Fibroblast of mammary gland (primary cell): ENCODE results near the gene HSFX1.
"Not testable (repeated sequence)": the region's sequence is repeated elsewhere in the genome, so short reads cannot be mapped to it uniquely, and the experiment has no call there.

Source experiments
- DNase-seq: peaks from one replicate; pipeline ENCODE4 v3.0.0-alpha.2; 2010; ENCODE audit warnings: low read depth
- H3K4me3 ChIP-seq: 2 replicates; pipeline ENCODE4 v1.5.1; 2011; ENCODE audit warnings: low read depth, mild to moderate bottlenecking, low read length, moderate library complexity; ENCODE audit not compliant: control insufficient read depth
- TF ChIP-seq, protein P1 (sequence below): conservative IDR thresholded peaks from 2 replicates; pipeline ENCODE4 v1.5.1; 2011; ENCODE audit warnings: low read depth, low read length, inconsistent platforms; ENCODE audit not compliant: control insufficient read depth, insufficient read depth

Gene HSFX1, protein sequence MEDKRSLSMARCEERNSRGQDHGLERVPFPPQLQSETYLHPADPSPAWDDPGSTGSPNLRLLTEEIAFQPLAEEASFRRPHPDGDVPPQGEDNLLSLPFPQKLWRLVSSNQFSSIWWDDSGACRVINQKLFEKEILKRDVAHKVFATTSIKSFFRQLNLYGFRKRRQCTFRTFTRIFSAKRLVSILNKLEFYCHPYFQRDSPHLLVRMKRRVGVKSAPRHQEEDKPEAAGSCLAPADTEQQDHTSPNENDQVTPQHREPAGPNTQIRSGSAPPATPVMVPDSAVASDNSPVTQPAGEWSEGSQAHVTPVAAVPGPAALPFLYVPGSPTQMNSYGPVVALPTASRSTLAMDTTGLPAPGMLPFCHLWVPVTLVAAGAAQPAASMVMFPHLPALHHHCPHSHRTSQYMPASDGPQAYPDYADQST

DNA sequence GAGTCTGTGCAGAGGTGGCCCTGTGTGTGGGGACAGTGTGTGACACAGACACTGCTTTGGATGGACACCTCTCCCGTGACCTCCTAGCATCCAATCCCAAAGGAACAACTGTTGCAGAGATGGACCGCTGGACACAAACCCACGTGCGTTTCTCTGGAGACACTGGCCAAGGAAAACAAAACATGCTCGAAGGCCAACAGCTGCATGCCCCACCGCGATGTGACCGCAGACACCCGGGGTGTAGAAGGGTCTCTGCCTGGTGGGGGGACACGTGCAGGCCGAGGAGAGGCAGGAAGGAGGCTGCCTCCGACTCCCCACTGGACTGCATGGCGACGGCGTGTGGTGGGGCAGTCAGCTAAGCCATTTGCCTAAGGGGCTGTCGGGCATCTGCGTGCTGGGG, at the start of gene HSFX1:
HSFX1 (plus strand) TSS at position 301 of the 400 bp plus-strand sequence. CDS start 614 bp downstream, outside the sequence.
- not testable (repeated sequence) for DNase-seq, H3K4me3 ChIP-seq

DNA sequence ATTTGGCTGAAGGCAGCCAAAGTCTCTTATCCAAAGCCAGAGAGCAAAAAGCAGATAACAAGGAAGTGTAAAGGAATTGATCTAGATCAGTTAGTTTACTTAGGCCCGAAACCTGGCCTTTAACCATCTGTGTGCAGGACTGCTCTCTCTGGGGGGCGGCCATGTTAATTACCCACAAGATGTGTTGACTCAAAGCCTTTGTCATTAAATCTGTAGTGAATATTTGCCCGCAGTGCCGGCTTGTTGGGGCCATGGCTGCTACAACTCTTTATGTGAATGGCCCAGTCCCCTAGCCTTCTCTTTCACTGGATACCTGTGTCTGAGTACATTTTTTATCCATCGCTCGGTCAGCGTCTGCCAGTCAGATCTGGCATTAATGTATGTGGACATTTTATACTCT, 46.6 kb upstream of the HSFX1 start:
- not testable (repeated sequence) for DNase-seq, H3K4me3 ChIP-seq

DNA sequence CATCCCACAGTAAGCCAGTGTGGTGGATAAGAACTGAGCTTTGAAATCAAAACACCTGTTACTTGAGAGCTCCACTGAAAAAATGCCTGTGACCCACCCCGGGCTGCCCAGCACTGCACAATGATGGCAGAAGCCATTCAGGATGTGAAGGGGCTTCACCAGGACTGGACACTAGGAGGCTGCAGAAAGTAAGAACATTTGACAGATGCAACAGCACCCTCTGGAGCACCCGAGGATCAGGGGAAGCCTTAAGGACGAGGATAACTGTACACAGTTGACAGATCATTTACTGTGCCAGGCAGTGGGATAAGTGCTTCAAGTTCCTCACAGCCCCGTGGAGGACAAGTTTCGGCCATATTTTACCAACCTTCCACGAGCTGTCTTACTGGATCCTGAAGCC, 31.6 kb upstream of the HSFX1 start:
- H3K4me3 ChIP-seq, DNase-seq: not testable (repeated sequence)

DNA sequence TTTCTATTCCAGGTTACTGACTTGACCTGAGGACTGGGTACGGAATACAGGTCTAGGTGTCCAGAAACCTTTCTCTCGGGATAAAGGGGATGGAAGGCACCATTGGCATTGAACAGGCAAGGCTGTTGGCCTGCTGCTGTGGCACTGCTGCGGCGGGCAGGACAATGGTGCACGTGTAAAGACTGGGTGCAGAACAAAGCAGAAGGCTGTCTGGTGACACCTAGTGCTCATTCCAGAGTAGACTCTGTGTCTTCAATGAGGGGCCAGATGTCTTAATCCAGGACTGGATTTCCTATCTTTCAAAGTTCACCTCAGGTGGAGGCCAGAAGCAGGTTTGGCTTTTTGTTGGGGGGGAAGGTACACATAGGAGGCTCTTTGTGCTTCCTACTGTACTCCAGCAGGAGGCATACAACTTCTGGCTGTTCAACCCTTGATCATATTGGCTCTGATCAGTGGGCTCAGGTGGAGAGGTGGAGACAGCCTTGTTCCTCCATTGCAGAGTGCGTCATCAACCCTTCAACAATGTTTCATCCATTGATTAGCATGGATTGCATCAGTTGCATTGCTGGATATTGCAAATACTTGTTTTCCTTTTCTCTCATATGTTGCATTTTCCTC, 27.4 kb upstream of the HSFX1 start:
- not testable (repeated sequence) for DNase-seq, H3K4me3 ChIP-seq

DNA sequence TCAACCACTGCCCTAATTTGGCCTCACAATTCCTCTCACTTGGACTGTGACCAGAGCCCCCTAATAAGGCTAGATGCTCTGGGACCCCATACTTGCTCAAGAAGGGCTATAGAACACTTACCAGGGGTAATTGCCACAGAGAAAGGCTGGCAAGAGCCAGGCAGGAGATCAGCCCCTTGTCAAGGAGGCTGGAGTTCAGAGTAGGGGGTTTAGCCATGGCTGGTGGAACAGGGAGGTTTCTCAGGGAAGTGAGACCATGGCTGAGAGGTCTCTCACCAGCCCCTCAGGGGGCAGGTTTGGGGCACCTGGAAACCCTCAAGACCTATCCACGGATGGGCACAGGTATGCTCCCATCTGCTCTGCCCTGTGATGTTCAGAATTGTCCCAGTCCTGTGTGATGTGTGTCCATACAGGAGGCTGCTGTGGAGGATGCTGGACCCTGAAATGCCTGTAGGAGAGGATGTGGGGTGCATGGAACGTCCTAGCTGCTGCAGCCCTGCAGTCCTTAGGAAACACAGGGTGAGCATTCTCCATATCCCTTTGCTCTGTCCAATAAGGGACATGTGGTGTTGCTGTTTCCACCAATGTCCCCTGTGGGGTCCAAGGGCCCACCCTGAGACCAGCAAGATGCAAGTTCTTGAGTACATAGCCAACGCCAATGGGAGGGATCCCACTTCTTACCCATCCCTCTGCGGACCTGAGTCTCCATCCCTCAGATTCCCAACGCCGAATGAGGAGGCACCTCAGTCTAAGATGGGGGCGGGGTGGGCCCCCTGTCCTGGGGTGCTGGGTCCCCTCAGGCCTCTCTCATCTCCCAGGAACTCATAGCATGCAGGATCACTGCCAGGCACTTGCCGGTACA, 16.4 kb upstream of the HSFX1 start:
- no peak for DNase-seq
- no peak overlapping the region for H3K4me3 ChIP-seq
- TF ChIP-seq, protein P1, sequence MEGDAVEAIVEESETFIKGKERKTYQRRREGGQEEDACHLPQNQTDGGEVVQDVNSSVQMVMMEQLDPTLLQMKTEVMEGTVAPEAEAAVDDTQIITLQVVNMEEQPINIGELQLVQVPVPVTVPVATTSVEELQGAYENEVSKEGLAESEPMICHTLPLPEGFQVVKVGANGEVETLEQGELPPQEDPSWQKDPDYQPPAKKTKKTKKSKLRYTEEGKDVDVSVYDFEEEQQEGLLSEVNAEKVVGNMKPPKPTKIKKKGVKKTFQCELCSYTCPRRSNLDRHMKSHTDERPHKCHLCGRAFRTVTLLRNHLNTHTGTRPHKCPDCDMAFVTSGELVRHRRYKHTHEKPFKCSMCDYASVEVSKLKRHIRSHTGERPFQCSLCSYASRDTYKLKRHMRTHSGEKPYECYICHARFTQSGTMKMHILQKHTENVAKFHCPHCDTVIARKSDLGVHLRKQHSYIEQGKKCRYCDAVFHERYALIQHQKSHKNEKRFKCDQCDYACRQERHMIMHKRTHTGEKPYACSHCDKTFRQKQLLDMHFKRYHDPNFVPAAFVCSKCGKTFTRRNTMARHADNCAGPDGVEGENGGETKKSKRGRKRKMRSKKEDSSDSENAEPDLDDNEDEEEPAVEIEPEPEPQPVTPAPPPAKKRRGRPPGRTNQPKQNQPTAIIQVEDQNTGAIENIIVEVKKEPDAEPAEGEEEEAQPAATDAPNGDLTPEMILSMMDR: no peak

DNA sequence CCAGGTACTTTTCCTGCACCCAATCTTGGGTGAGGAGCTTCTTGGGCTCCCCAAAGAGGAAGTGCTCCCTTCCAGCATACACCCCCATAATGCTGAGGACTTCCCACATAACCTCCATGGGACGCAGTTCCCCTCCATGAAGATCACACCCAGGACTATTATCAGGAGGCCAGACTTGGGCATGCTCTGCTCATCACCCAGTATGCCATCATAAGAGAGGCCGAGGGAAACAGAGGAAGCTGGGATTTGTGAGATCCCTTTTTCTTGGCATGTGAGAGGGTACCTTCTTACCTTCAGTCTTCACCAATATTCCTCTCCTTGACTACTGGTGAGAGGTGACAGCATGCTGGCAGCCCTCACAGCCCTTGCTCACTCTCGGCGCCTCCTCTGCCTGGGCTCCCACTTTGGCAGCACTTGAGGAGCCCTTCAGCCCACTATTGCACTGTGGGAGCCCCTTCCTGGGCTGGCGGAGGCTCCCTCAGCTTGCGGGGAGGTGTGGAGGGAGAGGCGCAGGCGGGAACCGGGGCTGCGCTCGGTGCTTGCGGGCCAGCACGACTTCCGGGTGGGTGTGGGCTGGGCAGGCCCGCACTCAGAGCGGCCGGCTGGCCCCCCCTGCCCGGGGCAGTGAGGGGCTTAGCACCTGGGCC, 15.7 kb upstream of the HSFX1 start:
- no peak overlapping the region for H3K4me3 ChIP-seq
- no peak for DNase-seq
- TF ChIP-seq, protein P1: no peak

DNA sequence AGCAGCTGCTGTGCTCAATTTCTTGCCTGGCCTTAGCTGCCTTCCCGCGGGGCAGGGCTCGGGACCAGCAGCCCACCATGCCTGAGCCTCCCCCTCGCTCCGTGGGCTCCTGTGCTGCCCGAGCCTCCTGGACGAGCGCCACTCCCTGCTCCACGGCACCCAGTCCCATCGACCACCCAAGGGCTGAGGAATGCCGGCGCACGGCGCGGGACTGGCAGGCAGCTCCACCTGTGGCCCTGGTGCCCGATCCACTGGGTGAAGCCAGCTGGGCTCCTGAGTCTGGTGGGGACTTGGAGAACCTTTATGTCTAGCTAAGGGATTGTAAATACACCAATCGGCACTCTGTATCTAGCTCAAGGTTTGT, 15.2 kb upstream of the HSFX1 start:
- H3K4me3 ChIP-seq, DNase-seq: not testable (repeated sequence)

DNA sequence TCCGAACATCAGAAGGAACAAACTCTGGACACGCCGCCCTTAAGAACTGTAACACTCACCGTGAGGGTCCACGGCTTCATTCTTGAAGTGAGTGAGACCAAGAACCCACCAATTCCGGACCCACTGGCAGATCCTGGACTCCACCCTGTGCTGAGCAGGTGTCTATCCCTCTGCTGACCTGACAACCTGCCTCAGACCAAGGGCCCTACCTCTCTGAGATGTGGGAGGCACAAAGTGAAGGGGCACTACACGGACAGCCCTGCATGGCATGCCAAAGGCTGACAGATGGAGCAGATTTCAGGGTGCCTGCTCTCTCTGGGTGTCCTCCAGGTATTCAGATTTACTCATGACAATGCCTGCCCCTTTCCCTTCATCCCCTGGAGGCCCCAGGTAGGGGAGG, 14.0 kb upstream of the HSFX1 start:
- no peak overlapping the region for H3K4me3 ChIP-seq
- TF ChIP-seq, protein P1: no peak
- no peak for DNase-seq

DNA sequence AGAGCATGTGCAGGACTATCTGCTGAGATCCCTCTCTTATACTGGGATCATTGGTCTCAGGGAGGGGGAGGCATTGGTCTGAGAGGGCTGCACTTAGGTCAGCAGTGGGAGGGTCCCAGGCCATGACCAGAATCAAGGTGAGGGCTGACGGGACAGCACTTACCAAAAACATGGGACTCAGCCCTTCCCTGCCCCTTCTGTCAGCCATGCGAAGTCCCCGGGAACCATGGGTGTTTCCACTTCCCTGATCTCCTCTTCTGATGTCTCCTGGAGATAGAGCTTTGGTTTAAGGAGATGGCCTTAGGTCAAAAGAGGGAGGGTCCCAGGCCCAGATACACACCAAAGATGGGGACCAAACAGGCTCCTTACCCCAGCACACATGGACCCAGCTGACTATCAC, 12.9 kb upstream of the HSFX1 start:
- no peak overlapping the region for H3K4me3 ChIP-seq
- TF ChIP-seq, protein P1: no peak
- no peak for DNase-seq

DNA sequence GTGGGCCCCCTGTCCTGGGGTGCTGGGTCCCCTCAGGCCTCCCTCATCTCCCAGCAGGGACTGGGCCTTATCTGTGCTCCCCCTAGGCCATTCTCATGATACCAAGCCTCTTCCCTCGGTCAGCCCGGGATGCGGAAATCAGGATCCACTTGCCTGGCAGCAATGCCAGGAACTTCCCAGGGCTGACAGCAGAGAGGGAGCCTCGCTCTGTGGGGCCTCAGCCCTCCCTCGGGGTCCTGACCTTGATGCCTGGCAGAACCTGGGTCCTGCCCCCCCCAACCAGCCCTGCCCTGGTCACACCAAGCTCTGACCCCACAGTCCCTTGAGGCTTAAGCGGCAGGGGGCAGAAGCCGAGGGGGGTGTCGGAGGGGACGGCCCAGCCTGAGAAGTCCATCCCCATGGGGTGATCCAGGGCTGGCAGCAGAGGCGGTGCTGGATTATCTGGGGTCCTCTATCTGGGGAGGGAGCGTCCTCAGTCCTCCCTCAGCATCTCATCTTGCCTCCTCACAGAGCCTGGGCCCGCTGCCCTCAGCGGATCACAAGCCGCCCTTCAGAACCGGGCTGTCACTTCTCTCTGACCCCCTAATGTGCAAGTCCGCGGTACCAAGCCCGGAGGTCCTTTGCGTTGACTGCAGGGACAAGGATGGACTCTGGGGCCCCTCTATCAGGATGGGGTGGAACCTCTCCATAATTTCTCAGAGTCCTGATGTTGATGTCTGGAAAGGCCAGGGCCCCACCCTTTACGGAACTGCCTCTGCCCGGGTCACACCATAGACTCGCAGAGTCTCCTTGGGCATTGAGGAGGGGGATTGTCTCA, 11.8 kb upstream of the HSFX1 start:
- not testable (repeated sequence) for DNase-seq, H3K4me3 ChIP-seq
